HG03103 (cell line): ENCODE data around the gene MAML2.
A peak's percentile ranks its signal among the peaks of the same experiment; 100 is the strongest.

ENCODE experiments used
- ATAC-seq: cut with Tn5 transposase; IDR thresholded peaks from one replicate; pipeline ENCODE4 v1.9.1; 2021; ENCODE audit warnings: low read depth; ENCODE audit not compliant: unreplicated experiment

Gene MAML2

DNA sequence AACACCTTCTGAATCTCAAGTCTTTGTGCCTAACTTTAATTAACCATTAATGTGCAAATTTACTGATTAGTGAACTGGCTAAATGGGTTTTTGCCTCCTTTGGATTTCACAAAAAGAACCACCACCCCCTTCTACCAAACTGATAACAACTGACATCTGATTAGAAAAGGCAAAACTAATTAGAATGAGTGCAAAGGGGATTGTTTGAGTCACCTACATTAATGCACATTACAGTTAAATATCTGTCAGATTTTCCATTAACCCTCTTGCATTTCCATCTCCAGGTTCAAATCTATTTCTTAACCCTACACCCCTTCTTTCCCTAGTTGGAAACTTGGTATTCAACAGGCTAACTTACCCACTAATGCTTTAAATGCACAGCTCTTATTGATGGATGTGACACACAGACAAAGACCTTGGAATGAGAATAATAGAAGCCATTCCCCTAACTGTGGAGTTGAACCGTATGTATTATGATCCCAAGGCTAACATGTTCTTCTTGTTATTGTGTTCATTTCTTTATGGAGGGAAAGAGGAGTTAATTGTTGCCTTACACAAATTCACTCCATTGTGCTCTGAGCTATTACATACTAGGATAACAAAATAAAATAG lies 257.6 kb downstream of the MAML2 start:
- no peak for ATAC-seq

DNA sequence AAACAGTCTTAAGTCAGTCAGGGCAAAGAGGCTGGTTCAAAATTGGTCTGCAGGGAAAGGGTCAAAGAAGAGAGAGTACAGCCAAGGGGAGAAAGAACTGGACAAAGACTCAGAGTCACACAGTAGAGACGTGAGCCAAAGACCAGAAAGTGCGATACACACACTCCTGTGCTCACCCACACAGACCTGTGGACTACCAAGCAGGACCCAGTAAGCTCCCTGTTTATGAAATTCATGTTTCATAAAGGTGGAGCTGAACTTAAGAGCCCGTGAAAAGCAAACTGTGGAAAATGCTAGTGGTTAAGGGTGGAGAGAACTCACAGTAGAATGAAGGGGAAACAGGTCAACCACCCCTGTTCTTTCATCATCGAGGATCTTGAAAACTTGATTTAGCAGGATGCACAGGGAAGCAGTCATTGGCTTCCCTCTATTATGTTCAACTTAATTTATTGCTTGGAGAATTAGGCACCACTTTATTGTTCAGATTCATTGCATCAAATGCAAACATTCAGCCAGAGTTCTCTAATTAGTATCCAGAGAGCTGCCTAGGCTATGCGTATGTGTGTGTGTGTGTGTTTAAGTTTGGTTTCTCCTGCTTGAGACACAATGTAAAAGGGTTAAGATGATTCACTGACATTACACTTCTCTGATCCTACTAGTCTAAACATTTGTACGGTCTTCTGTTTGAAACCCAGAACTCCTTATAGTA lies 258.2 kb downstream of the MAML2 start:
- no peak for ATAC-seq

DNA sequence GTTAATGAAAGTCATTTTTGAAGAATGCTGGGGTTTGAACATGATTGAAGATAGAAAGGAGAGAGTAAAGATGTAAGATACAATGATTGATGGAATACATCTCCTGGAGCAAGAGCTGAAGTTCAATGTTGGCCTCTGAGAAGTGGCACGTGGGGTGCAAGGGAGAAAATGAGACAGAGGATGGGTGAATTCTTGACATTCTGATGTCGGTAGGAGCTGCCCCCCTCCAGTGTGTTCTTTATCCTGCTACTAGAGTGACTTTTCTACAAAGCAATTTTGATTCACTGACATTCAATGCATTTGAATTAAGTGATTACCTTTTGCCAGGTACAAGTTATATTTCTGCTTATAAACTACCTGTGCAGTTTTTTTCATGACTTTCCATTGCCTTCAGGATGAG lies 260.1 kb downstream of the MAML2 start:
- ATAC-seq: no peak

DNA sequence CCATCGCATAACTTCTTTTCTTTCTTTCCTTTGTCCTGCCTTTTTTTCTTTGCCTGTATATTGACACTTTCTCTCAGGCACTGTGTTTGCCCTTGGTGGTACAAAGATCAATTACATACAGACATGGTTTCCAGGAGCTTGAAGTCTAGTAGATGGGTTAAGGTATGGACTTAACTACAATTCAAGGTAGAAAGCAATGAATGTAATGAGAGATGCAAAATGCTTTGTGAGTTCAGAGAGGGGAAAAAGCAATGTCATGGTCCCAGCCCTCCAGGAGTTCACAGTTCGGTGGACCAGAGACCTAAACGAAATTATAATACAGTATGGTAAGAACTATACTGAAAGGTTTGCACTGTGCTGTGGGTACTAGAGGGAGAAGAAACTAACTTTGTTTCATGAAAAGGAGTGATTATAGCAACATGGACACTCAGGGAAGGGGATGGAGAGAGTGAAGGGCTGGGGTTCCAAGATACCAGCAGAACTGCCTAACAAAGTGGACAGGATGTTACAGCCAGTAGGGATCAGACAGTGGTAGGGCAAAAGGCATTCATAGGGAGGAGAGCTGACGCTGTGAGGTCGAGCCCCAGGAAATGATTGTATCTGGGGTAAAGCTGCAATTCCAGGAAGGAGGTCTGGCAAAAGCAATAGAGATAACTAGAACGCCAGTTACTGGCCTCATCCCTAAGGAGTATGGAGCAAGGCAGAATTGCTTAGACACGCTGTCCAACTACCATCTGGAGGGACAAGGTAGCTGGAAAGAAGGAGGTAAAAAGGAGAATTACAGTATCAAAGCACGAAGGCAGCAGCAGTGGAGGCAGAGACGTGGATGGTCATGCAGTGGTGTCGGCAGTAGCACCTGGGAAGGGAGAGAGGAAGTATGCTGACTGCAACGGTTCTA lies 260.7 kb downstream of the MAML2 start:
- no peak for ATAC-seq

DNA sequence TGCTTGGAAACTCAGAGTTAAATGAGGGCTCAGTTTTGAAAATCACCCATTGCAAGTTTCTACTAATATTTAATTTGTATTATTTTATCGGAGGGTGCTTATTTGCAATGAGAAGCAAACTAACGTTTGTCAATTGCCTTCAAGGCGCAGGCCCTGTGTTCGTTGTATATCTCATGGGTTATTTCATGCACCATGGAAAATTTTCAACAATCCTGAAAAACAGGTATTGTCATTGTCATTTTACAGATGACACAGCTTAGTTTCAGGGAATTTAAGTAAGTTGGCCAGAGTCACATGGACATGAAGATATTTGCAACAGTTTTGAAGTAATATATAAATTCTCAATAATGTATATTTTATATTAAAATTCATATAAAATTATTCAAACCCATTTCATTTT lies 261.4 kb downstream of the MAML2 start:
- no peak for ATAC-seq

DNA sequence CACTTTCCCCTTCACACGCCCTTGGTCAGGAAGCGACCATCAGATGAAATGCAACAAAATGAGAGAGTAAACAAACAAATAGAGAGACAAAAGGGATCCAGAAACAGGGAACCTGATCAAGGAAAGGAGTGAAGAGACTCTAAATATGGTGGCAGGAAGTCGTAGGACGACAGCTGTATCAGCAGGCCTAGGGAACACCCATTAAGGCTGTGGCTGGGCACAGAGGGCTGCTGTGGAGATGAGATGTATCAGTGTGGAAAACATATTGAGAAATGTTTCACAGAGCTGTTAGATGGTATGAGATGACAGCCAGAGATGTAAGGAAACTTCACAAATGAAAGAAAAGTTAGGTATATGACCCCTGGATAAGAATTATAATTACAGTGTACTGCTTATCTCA lies 263.3 kb downstream of the MAML2 start:
- ATAC-seq: no peak

DNA sequence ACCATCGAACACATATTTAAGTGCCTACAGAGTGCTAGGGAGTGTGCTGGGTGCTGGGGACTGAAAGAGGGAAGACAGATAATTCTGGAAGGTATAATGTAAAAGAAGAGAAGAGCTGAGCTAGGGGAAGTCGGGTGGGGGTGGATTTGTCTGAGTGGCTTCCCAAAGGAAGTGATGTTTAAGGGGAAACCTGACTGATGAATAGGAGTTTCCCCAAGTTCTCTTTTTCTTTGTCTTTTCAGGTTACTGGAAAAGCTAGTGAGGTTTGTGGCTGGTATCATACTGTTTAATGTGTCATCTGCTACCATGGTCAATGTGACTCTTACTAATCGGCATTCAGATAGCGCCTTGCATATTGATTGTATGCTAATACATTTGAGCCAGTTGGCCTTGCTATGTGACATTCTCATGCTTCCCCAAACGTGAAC lies 267.4 kb downstream of the MAML2 start:
- ATAC-seq: peak; percentile 66

DNA sequence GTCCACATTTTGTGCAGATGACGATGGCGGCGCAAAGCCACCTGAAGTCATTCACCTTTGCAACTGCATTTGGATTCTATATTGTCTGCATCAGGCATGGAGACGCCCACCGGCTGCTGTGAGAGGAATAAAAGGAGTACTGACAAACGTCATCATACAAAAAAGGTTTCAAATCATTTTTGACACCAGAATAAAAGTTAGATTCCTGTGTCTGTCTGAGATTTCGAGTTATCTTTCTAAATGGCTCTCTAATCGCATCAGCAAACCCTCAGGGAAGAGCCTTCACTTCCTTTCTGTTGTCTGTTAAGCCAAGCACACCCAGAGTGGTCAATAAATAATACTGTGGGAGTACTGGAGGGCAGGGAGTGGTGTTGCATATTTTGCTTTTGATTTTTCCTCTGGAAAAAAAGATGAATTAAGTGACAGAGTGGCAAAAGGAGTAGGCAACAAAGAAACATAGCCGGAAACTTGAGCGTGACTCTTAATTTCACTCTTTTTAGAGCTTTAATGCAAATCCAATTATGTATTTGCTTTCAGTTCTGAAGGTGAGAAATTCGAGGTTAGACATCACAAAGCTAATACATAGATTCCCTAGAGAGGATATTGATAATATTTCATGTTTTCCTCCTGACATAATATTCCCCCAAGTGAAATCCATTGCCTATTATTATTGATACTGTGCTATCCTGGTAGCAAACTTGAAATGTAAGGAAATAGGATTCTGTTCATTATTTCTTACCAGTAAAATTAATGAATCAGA lies 268.3 kb downstream of the MAML2 start:
- ATAC-seq: no peak

DNA sequence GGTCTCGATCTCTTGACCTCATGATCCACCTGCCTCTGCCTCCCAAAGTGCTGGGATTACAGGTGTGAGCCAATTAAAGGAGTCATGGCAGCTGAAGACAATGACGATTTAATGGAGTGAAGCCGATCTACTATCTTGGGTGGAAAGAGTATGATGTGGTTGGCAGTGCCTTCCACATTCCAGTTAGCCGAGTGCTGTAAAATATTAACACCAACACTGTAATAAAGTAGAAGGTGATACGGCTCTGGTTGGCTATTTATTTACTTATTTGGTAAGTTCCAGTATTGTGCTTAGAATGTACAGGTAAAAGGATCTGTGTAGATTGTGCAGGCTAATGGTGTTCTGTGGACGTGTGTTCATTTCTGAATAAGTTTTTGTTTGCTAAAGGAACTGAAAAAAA lies 269.5 kb downstream of the MAML2 start:
- no peak for ATAC-seq

DNA sequence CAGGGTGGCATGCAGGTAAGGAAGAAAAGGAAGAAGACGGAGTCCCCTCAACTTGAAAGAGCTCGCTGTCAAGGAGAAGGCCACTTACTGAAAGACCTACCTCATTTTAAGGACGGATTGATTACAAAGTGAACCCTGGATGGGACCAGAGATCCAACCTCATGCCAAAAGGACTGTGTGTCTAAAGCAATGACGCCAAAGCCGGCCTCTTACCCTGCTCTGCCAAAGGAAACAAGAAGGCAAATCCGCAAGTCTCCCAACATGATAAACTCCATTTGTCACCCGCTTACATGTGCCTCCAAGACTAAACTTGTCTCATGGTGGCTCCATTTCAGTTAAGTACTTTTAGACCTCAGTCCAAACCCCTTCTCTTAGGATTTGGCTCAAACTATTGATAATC lies 270.4 kb downstream of the MAML2 start:
- no peak for ATAC-seq

DNA sequence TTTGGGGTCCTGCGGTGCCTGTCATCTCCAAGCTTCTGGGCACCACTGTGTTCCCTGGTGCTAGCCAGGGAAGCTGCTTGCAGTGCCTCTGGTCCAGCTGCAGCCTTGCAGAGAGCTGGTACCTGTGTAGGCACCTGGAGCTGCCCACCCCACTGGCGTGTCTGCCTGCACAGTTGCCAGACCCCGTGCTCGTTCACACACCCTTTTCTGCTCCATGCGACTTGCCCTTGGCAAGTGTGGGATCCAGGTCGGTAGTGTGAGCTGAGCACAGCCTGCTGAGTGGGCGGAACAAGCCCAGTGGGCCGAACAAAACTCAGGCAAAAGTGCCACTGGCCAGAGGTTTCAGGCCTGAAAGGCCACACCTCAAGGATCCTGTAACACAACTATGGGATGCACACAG lies 272.5 kb downstream of the MAML2 start:
- no peak for ATAC-seq

DNA sequence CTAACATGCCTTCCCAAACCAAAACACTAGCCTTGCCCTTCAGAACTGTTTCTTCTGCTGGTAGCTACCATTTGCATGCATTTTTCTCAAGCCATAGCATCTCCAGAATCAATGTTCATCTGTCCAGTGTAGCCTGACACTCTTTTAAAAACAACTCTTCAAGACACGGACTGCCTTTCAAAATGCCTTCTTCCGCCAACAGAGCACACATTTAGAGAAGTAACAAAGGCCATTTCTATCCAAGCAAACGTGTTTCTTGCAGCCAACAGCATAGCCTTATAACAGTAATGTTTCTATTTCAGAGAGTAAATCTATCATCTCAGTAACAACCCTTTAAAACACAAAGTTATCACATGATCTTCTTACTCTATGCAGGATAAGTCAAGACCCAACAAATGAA lies 275.8 kb downstream of the MAML2 start:
- ATAC-seq: no peak

DNA sequence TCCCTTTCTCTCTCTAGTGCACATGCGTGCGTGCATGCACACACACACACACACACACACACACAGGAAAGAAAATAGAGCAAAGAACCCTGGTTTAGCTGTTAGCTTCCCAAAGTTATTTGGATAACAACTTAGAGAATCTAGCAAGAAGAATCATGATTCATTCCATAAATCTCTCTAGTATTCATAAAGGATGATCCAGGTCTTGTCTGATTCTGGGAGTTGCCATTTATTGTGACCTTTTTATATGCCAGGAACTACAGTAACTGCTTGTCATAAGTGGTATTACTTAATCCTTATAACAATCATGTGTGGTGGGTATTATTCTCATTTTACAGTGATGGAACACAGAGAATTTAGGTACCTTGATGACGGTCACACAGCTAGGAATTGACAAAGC lies 277.6 kb downstream of the MAML2 start:
- ATAC-seq: no peak

DNA sequence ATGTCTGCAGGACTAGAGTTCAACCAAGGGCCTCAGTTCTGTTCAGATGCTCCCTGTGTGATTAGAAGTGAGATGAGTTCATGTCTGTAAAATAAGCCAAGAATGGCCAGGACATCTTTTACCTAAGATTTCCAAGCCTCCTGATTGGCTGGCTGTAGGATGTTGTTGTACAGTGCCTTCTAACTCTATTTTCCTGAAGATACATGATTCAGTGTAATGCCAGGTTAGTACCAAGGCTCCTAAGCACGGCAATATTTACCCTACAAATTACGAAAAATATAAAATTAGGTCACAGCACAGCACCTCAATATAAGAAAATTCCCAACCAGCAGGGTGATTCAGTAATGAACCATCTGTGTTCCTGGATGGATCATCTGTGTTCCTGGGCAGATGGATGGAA lies 279.1 kb downstream of the MAML2 start:
- ATAC-seq: no peak

DNA sequence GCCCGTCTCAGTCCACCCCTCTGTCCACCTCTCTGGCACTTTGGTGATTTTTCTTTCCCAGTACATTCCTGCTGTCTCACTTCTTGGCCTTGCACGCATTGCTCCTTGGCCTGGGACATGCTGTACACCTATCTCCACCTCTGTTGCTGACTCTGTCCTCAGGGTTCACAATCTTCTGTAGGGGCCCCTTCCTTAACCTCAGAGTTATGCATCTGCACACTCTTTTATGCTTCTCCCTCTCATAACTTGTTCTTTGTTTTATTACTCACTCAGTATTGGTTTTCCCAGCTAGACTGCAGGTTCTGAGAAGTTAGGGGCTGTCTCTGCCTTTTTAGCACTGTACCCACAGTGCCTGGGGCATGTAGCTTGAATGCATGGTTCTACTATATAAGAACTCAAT lies 279.9 kb downstream of the MAML2 start:
- ATAC-seq: no peak

DNA sequence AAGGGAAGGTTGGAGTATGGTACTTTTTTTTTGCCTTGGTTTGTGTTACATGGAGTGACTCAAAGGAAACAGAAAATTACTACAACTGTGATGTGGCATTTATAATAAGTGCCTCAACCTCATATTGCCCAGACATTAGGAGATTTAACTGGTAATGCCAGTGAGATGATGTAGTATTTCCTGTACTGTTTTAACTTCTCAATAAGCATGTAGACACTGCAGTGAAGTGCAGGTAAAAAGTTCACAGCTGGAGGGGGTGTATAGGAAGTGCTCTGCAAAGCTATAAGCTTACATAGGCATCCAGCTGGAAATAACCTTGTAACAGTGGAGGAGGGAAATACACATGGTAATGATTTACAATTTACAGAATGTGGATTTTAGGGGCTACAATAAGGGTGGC lies 280.9 kb downstream of the MAML2 start:
- ATAC-seq: peak; percentile 49

DNA sequence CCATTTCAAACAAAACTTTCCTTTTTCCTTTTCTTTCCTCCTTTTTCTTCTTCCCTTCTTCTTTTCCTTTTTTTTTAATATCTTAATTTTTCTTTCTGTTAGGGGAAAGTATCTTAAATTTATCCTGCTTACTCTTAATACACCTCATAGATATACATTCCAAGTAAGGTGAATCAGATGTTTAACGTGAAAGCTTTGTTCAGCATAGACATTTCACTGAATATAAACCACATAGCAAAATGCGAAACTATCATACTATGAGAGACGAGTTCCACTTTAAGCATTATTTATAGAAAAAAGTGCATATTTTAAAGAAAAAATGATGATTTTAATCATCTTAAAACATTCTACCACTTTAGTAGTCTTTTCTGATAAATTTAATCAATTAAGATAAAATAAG lies 281.3 kb downstream of the MAML2 start:
- ATAC-seq: no peak

DNA sequence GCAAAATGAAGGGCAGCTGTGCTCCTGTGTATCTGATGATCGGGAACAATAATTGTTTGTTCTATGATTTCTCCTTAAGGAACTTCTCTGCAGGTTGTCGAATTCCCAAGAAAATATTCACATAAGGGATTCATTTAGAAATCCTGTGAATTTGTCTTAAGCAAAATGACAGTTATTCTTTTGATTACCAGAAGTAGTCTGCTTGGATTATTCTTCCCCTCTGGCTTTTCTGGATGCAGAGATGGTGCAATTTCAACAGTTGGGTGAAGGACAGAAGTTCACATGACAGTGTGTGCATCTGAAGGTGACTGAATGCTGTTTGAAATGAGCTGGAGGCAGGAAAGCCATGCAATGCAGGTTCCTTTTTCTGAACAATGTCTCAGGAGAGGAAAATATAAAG lies 281.9 kb downstream of the MAML2 start:
- ATAC-seq: no peak

DNA sequence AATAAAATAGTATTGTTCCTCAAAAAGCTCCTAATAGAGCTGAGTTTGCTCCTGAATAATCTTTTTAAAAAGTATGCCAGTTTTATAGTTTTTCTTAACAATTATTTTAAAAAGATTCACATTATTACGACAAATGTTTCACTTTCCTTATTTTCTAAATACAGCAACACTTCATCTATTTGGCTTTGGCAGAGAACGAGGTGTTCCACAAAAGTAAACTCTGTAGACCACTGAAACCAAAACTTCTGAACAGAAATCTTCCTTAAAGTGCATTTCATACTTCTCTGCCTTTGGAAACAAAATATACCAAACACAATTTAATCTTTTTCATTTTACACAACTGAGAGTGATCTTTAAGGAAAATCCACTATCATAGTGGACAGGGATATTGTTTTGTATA lies 285.5 kb downstream of the MAML2 start:
- no peak for ATAC-seq

DNA sequence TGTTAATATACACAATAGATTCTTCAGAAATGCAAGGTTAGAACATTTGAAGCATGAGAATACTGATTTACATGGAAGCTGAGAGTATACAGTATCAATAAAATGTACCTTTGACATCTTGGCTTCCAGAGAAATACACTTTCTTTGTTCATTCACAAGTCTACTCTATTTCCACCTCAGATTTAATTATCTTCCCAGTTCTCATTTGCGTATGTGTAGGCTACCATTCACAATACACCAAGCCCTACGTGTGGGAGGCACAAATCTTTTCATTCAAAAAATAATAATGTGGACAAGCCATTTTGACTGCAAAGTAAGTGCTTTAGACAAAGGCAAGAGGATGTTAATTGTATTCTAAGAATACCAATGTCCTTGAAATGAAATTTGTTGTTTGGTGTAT lies 286.4 kb downstream of the MAML2 start:
- no peak for ATAC-seq
